ENCODE measurements around the gene GAL. TPM values are rescaled to one million over a fixed set of nuclear protein-coding genes. Genes with fewer than 3 reads are reported as not detected.
A peak's percentile ranks its signal among the peaks of the same experiment; 100 is the strongest.

The GAL gene
- total and polyA plus RNA-seq, 2 of the 13 experiments (the other 11 are each of a cell fraction or from before 2014, with no cell fraction given), result not detected

GRCh38 chr11:68692115-68692514, 7.8 kb downstream of the GAL start:
- in situ Hi-C loops (cut with HindIII; ENCODE audit: extremely low pct_ligation_motif_present, low pct_unique_long_range_greater_than_20kb) (no loop called here), intact Hi-C loops (cut with micrococcal nuclease; ENCODE audit: unreplicated experiment) (no loop called here)
- Histone ChIP-seq H3K9me3 (ENCODE audit: low read length) (no peaks in the 10 kb centered on the region), H2AFZ (ENCODE audit: low read length) (no peak overlapping the region), H3K36me3 (replicated peaks in 1 of 2; ENCODE audit: control insufficient read depth in 1 of 2, insufficient read depth in 2 of 2, low read length in 2 of 2) (no peaks in the 10 kb centered on the region), H3K9ac (ENCODE audit: insufficient read depth, low read depth, low read length) (no peak overlapping the region), H3K27me3 (ENCODE audit: control insufficient read depth in 1 of 2, insufficient read depth in 2 of 2, low read length in 2 of 2) (peaks cover 6 to 40% of the 10 kb centered on the region in 2 experiments), H3K4me1 (ENCODE audit: insufficient read depth, low read length) (peaks cover 8% of the 10 kb centered on the region; the same call in 1 of the 2 replicates), H3K4me3 (replicated peaks in 1 of 3; ENCODE audit: insufficient read depth in 1 of 3, low read depth in 2 of 3, low read length in 3 of 3) (no peak overlapping the region), H3K79me2 (ENCODE audit: insufficient read depth, low read length) (no peaks in the 10 kb centered on the region), H4K20me1 (ENCODE audit: insufficient read depth, low read length) (no peaks in the 10 kb centered on the region), H3K4me2 (ENCODE audit: low read depth, low read length) (no peak overlapping the region), H3K27ac (ENCODE audit: extremely low read length, insufficient read depth, low read length) (no peak overlapping the region)
- FAIRE-seq, result no peak
- DNase-seq (ENCODE audit: low spot score), result no peak
- CTCF ChIA-PET (ENCODE audit: low intra/inter-chr PET ratio, low total read pairs), result no interaction called here
- TF ChIP-seq ZNF564 (CRISPR knock-in tag; IDR thresholded peaks at IDR 0.05) (no peak), TP53 (CRISPR knock-in tag; conservative IDR thresholded peaks at IDR 0.05) (no peak), CREB1 (IDR thresholded peaks at IDR 0.05) (peak; percentile 96), CREB1 (CRISPR knock-in tag; IDR thresholded peaks at IDR 0.05) (no peak), ATF7 (IDR thresholded peaks at IDR 0.05) (peak; percentile 99), ATF7 (CRISPR knock-in tag; IDR thresholded peaks at IDR 0.05) (no peak), RBFOX2 (IDR thresholded peaks at IDR 0.05; ENCODE audit: low read depth, low read length) (no peak)
- WGBS (ENCODE audit: low lambda C conversion rate), result 45% methylated on average over 10 of the region's 10 CpGs
- ATAC-seq, result no peak
- POLR2A ChIA-PET, result no interaction called here
- no TSS peak for BruUV-seq (replicated peaks)

GRCh38 chr11:68692871-68693483, 8.6 kb downstream of the GAL start:
- in situ Hi-C loops (cut with HindIII; ENCODE audit: extremely low pct_ligation_motif_present, low pct_unique_long_range_greater_than_20kb), result no loop called here
- H3K79me2 ChIP-seq (ENCODE audit: insufficient read depth, low read length), result no peaks in the 10 kb centered on the region
- H3K27me3 ChIP-seq (ENCODE audit: control insufficient read depth in 1 of 2, insufficient read depth in 2 of 2, low read length in 2 of 2), result peaks cover 5 to 31% of the 10 kb centered on the region in 2 experiments
- H3K4me3 ChIP-seq (replicated peaks in 1 of 3; ENCODE audit: insufficient read depth in 1 of 3, low read depth in 2 of 3, low read length in 3 of 3), result no peak overlapping the region
- H3K36me3 ChIP-seq (replicated peaks in 1 of 2; ENCODE audit: control insufficient read depth in 1 of 2, insufficient read depth in 2 of 2, low read length in 2 of 2), result no peaks in the 10 kb centered on the region
- 62% methylated on average over 8 of the region's 15 CpGs for WGBS (ENCODE audit: low lambda C conversion rate)
- no peaks in the 10 kb centered on the region for H4K20me1 ChIP-seq (ENCODE audit: insufficient read depth, low read length)
- ChIA-PET CTCF (ENCODE audit: low intra/inter-chr PET ratio, low total read pairs) (no interaction called here), POLR2A (no interaction called here)
- H3K9ac ChIP-seq (ENCODE audit: insufficient read depth, low read depth, low read length), result no peak overlapping the region
- H3K4me2 ChIP-seq (ENCODE audit: low read depth, low read length), result no peak overlapping the region
- FAIRE-seq, result no peak
- peaks cover 8% of the 10 kb centered on the region; the same call in 1 of the 2 replicates for H3K4me1 ChIP-seq (ENCODE audit: insufficient read depth, low read length)
- DNase-seq (ENCODE audit: low spot score), result no peak
- no peak overlapping the region for H3K27ac ChIP-seq (ENCODE audit: extremely low read length, insufficient read depth, low read length)
- H3K9me3 ChIP-seq (ENCODE audit: low read length), result no peaks in the 10 kb centered on the region
- ATAC-seq, result no peak
- H2AFZ ChIP-seq (ENCODE audit: low read length), result no peak overlapping the region
- intact Hi-C loops (cut with micrococcal nuclease; ENCODE audit: unreplicated experiment), result no loop called here
- TF ChIP-seq ZNF484 (CRISPR knock-in tag; IDR thresholded peaks at IDR 0.05; ENCODE audit: borderline replicate concordance, low read depth) (no peak), RERE (CRISPR knock-in tag; IDR thresholded peaks at IDR 0.05; ENCODE audit: low read depth) (no peak)
- no TSS peak for BruUV-seq (replicated peaks)
